ENCODE measurements around the gene ITGB5. TPM values are rescaled to one million over a fixed set of nuclear protein-coding genes. Genes with fewer than 3 reads are reported as not detected.
A peak's percentile ranks its signal among the peaks of the same experiment; 100 is the strongest.

ITGB5 gene
- total RNA-seq, 1 experiment from 2014 or later = 225 TPM

DNA sequence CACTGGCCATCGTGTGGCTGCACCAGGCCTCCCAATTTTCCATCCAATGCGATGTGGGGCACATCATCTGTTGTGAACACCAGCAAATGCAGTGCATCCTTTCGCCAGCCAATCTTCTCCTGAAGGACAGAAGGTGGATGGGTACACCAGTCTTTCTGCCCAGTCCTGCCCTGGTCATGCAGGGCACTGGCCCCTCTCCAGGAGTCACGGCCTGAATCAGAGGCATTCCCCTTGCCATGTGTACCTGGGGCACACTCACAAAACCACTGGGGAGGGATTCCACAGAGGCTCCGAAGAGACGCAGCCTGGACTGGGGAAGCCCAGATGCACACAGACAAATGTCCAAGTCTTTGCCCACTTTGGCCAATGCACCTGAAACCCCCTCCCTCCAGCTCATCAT, 65.8 kb downstream of the ITGB5 start:
- CTCF ChIA-PET = no interaction called here
- H3K27ac Mint-ChIP-seq (ENCODE audit: unreplicated experiment) = no peak overlapping the region
- peaks cover 18% of the 10 kb centered on the region for H3K36me3 Mint-ChIP-seq (ENCODE audit: insufficient read depth, unreplicated experiment)

DNA sequence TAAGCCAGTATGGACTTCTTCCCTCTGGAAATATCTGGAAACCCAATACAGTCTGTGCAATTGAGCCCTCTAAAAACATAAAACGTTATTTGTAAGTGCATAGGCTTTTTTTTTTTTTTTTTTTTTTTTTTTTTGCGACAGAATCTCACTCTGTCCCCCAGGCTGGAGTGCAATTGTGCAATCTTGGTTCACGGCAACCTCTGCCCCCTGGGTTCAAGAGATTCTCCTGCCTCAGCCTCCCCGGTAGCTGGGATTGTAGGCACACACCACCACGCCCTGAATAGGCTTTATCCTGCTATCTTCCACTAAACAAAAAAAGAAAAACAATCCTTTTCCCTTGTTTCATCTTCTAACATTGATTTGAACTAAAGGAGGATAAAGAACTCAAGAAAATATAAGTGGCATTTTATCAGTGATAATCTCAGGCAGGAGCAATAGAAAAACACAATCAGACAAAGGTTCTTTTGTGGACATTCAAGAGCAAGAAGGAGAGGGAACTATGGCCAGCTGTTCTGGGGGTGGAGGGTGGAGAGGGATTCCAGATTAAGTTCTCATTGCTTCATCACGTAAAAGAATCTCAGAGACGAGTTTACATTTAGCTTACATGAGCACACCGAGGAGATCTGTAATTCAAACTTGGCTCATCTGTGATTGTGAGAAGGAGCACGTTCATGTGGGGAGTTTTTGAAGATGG, 68.6 kb downstream of the ITGB5 start:
- H3K9me3 Mint-ChIP-seq (ENCODE audit: low read depth, unreplicated experiment) = no peaks in the 10 kb centered on the region
- no peaks in the 10 kb centered on the region for H3K27me3 Mint-ChIP-seq (ENCODE audit: unreplicated experiment)
- H3K4me1 Mint-ChIP-seq (ENCODE audit: low read depth, unreplicated experiment) = peaks cover 55% of the 10 kb centered on the region
- CTCF ChIA-PET = interaction anchor here (0.8 kb wide), 1 partner anchor 27 kb away, joined by 3 read pairs; no protein-coding TSS in a partner anchor
- no peak overlapping the region for H3K4me3 Mint-ChIP-seq (ENCODE audit: low read depth, unreplicated experiment)
- TF ChIP-seq, protein P1, sequence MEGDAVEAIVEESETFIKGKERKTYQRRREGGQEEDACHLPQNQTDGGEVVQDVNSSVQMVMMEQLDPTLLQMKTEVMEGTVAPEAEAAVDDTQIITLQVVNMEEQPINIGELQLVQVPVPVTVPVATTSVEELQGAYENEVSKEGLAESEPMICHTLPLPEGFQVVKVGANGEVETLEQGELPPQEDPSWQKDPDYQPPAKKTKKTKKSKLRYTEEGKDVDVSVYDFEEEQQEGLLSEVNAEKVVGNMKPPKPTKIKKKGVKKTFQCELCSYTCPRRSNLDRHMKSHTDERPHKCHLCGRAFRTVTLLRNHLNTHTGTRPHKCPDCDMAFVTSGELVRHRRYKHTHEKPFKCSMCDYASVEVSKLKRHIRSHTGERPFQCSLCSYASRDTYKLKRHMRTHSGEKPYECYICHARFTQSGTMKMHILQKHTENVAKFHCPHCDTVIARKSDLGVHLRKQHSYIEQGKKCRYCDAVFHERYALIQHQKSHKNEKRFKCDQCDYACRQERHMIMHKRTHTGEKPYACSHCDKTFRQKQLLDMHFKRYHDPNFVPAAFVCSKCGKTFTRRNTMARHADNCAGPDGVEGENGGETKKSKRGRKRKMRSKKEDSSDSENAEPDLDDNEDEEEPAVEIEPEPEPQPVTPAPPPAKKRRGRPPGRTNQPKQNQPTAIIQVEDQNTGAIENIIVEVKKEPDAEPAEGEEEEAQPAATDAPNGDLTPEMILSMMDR (IDR thresholded peaks at IDR 0.05; ENCODE audit: unreplicated experiment) = no peak
- H3K27ac Mint-ChIP-seq (ENCODE audit: unreplicated experiment) = no peak overlapping the region
- peaks cover 42% of the 10 kb centered on the region for H3K36me3 Mint-ChIP-seq (ENCODE audit: insufficient read depth, unreplicated experiment)
- BruUV-seq (replicated peaks) = no TSS peak
- DNase-seq = no peak
- intact Hi-C loops (cut with micrococcal nuclease; ENCODE audit: unreplicated experiment) = no loop called here

More for the DNA sequence above, 65.8 kb downstream of the ITGB5 start:
- no peak for DNase-seq
- BruUV-seq (replicated peaks) = no TSS peak
- intact Hi-C loops (cut with micrococcal nuclease; ENCODE audit: unreplicated experiment) = no loop called here
- no peaks in the 10 kb centered on the region for H3K9me3 Mint-ChIP-seq (ENCODE audit: low read depth, unreplicated experiment)
- peaks cover 40% of the 10 kb centered on the region for H3K4me1 Mint-ChIP-seq (ENCODE audit: low read depth, unreplicated experiment)
- no peak overlapping the region for H3K4me3 Mint-ChIP-seq (ENCODE audit: low read depth, unreplicated experiment)
- H3K27me3 Mint-ChIP-seq (ENCODE audit: unreplicated experiment) = no peaks in the 10 kb centered on the region
- TF ChIP-seq, protein P1 (IDR thresholded peaks at IDR 0.05; ENCODE audit: unreplicated experiment) = no peak

DNA sequence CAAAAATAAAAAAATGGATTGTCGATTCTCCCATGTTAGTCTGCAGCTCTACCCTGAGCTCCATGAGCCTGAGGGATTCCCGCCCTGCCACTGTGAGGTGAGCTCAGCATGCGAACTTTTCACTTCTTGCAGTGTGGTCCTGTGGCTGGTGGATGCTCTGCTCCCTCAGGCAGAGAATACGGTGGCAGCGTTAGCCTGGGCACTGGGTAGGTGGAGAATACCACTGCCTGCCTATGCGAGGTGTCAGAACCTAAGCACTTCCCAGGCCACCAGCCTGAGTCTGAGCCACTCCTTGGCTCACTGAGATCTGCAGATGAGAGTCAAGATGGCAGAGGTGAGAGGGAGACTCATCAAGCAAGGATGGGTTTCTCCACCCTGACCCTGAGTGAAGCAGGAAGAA, 70.1 kb downstream of the ITGB5 start:
- peaks cover 69% of the 10 kb centered on the region for H3K4me1 Mint-ChIP-seq (ENCODE audit: low read depth, unreplicated experiment)
- TF ChIP-seq, protein P1 (IDR thresholded peaks at IDR 0.05; ENCODE audit: unreplicated experiment) = no peak
- peaks cover 57% of the 10 kb centered on the region for H3K36me3 Mint-ChIP-seq (ENCODE audit: insufficient read depth, unreplicated experiment)
- BruUV-seq (replicated peaks) = no TSS peak
- CTCF ChIA-PET = no interaction called here
- H3K27me3 Mint-ChIP-seq (ENCODE audit: unreplicated experiment) = no peaks in the 10 kb centered on the region
- no peaks in the 10 kb centered on the region for H3K9me3 Mint-ChIP-seq (ENCODE audit: low read depth, unreplicated experiment)
- H3K4me3 Mint-ChIP-seq (ENCODE audit: low read depth, unreplicated experiment) = no peak overlapping the region
- no peak overlapping the region for H3K27ac Mint-ChIP-seq (ENCODE audit: unreplicated experiment)
- intact Hi-C loops (cut with micrococcal nuclease; ENCODE audit: unreplicated experiment) = no loop called here
- no peak for DNase-seq

- no peaks in the 10 kb centered on the region for H3K9me3 Mint-ChIP-seq (ENCODE audit: low read depth, unreplicated experiment)
- CTCF ChIA-PET = no interaction called here
- no peak for DNase-seq
- H3K36me3 Mint-ChIP-seq (ENCODE audit: insufficient read depth, unreplicated experiment) = peaks cover 58% of the 10 kb centered on the region
- intact Hi-C loops (cut with micrococcal nuclease; ENCODE audit: unreplicated experiment) = no loop called here
- peak overlapping the region; percentile 50 for H3K4me3 Mint-ChIP-seq (ENCODE audit: low read depth, unreplicated experiment)
- peaks cover 78% of the 10 kb centered on the region for H3K4me1 Mint-ChIP-seq (ENCODE audit: low read depth, unreplicated experiment)
- H3K27me3 Mint-ChIP-seq (ENCODE audit: unreplicated experiment) = no peaks in the 10 kb centered on the region
- TF ChIP-seq, protein P1 (IDR thresholded peaks at IDR 0.05; ENCODE audit: unreplicated experiment) = no peak
- peak overlapping the region; percentile 97 for H3K27ac Mint-ChIP-seq (ENCODE audit: unreplicated experiment)
- BruUV-seq (replicated peaks) = no TSS peak
These were observed 71.0 kb downstream of the ITGB5 start for GRCh38 chr3:124816206-124816605.

Data from Calu3 (cell line).